Panc1 (cell line): ENCODE results near the gene PCGF1. TPM values are rescaled to one million over a fixed set of nuclear protein-coding genes. Genes with fewer than 3 reads are reported as not detected.

Experiments
- ATAC-seq: fragments of 200-7000 bp; cut with Tn5 transposase; 2 replicates; pipeline ENCODE4 v1.9.1; 2020; ENCODE audit warnings: mild to moderate bottlenecking, moderate library complexity
- BruUV-seq: library from RNA; stranded (reverse); fragments of 400-500 nt; replicated peaks from 2 replicates; lab custom pipeline; 2021; lab: Mats Ljungman, UMichigan
- CTCF ChIA-PET: fragments of 300-600 bp; sonication (Branson Sonifier 250); formaldehyde crosslinking; loops from one replicate; lab custom pipeline; 2022; ENCODE audit warnings: antibody characterized with exemption; lab: Charles Lee
- POLR2A ChIA-PET: fragments of 300-600 bp; sonication (Branson Sonifier 250); formaldehyde crosslinking; loops from one replicate; lab custom pipeline; 2022; ENCODE audit warnings: antibody characterized with exemption; lab: Charles Lee
- DNase-seq: peaks from one replicate; pipeline ENCODE4 v3.0.0-alpha.2; 2010; ENCODE audit warnings: low read depth, low spot score
- H3K27ac ChIP-seq: 2 replicates; pipeline ENCODE4 v1.5.1; 2011; ENCODE audit warnings: mild to moderate bottlenecking, low read length, inconsistent platforms
- H3K27me3 ChIP-seq: fragments of 200-500 bp; sonication (Bioruptor generic); 2 replicates; pipeline ENCODE4 v1.6.0; 2014; ENCODE audit warnings: low read length, inconsistent platforms; ENCODE audit not compliant: control insufficient read depth, insufficient read depth
- H3K36me3 ChIP-seq: fragments of 200-500 bp; sonication (Bioruptor generic); 2 replicates; pipeline ENCODE4 v1.5.1; 2014; ENCODE audit warnings: inconsistent platforms, mild to moderate bottlenecking, low read length, moderate library complexity; ENCODE audit not compliant: control insufficient read depth, insufficient read depth
- H3K4me1 ChIP-seq: 2 replicates; pipeline ENCODE4 v1.5.1; 2011; ENCODE audit warnings: inconsistent platforms, mild to moderate bottlenecking, low read length, moderate library complexity; ENCODE audit not compliant: control insufficient read depth, insufficient read depth
- H3K4me3 ChIP-seq, 2 experiments: 2 replicates each; pipeline ENCODE4 v1.5.1; 2011 to 2012; ENCODE audit warnings: low read depth in 2 of 2, low read length in 2 of 2, mild to moderate bottlenecking in 2 of 2, inconsistent platforms in 1 of 2, moderate library complexity in 1 of 2
- H3K9me3 ChIP-seq: fragments of 200-500 bp; sonication (Bioruptor generic); 2 replicates; pipeline ENCODE4 v1.5.1; 2014; ENCODE audit warnings: low read depth, mild to moderate bottlenecking, inconsistent platforms, low read length, moderate library complexity; ENCODE audit not compliant: control insufficient read depth, insufficient read depth
- CTCF ChIP-seq: fragments of 450-650 bp; IDR thresholded peaks from 2 replicates; pipeline ENCODE4 v1.5.1; 2017; ENCODE audit warnings: mild to moderate bottlenecking
- POLR2AphosphoS5 ChIP-seq: IDR thresholded peaks from 2 replicates; pipeline ENCODE4 v1.6.1; 2012; ENCODE audit warnings: mild to moderate bottlenecking, low read depth, low read length, moderate library complexity
- REST ChIP-seq, 2 experiments: IDR thresholded peaks; 2 replicates each; pipeline ENCODE4 v1.6.1; 2011 to 2012; ENCODE audit warnings: low read depth in 2 of 2, control low read depth in 1 of 2, low read length in 1 of 2, mild to moderate bottlenecking in 1 of 2, moderate library complexity in 1 of 2; ENCODE audit not compliant: insufficient read depth in 1 of 2
- SIN3A ChIP-seq: IDR thresholded peaks from 2 replicates; pipeline ENCODE4 v1.6.1; 2012; ENCODE audit warnings: low read depth, mild to moderate bottlenecking, low read length, moderate library complexity, borderline replicate concordance; ENCODE audit not compliant: insufficient read depth
- TCF7L2 ChIP-seq: IDR thresholded peaks from 2 replicates; pipeline ENCODE4 v1.6.1; 2011; ENCODE audit warnings: mild to moderate bottlenecking, low read depth, low read length, inconsistent platforms
- in situ Hi-C: cut with HindIII; loops from 2 replicates; pipeline ENCODE4 v1.10.0; 2016; ENCODE audit warnings: low sequenced_read_pairs, low pct_unique_long_range_greater_than_20kb
- intact Hi-C: fragments of 100-400 bp; cut with micrococcal nuclease; formaldehyde crosslinking; loops from one replicate; pipeline ENCODE4 v1.10.0; 2022; ENCODE audit not compliant: unreplicated experiment
- total RNA-seq: library from RNA; stranded (reverse); gene quantifications from one replicate; pipeline ENCODE4 v1.2.1, GENCODE V29; 2021; ENCODE audit not compliant: unreplicated experiment

Gene PCGF1
- total RNA-seq, 1 experiment from 2014 or later = 36.8 TPM

GRCh38 chr2:74556159-74556558 lies 48.7 kb upstream of the PCGF1 start:
- DNase-seq = no peak
- H3K27ac ChIP-seq = no peak overlapping the region
- H3K9me3 ChIP-seq = no peaks in the 10 kb centered on the region
- in situ Hi-C loops = no loop called here
- intact Hi-C loops = no loop called here
- peaks cover 11% of the 10 kb centered on the region; the same call in 1 of the 2 replicates for H3K4me1 ChIP-seq
- no peaks in the 10 kb centered on the region for H3K36me3 ChIP-seq
- no peak for TF ChIP-seq POLR2AphosphoS5
- no peak for TF ChIP-seq SIN3A
- no peak for TF ChIP-seq TCF7L2
- TF ChIP-seq CTCF = no peak
- no peak for TF ChIP-seq REST (IDR thresholded peaks at IDR 0.05; ENCODE audit: insufficient read depth in 1 of 2, low read depth in 2 of 2, low read length in 1 of 2)
- H3K27me3 ChIP-seq = no peaks in the 10 kb centered on the region
- POLR2A ChIA-PET = no interaction called here
- no peak for ATAC-seq
- BruUV-seq = no TSS peak
- CTCF ChIA-PET = no interaction called here
- no peak overlapping the region for H3K4me3 ChIP-seq

DNA sequence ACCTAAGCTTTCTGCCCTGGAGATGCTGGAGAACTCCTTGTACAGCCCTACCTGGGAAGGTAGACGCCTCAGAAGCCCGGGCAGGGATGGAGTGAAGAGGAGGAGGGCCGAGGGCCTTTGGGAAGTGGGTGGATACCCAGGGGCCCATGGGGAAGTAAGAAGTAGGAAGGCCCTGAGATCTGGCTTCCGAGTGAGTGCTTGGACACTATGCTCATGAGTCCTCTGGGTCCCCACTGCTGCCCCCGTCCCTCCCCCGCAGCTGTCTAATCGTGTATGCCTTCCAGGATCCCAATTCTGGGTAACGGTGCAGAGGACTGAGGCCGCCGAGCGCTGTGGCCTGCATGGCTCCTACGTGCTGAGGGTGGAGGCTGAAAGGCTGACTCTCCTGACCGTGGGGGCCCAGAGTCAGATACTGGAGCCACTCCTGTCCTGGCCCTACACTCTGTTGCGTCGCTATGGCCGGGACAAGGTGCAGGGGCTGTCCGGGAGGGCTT lies 48.2 kb upstream of the PCGF1 start:
- H3K4me3 ChIP-seq = no peak overlapping the region
- no TSS peak for BruUV-seq
- H3K36me3 ChIP-seq = no peaks in the 10 kb centered on the region
- no peaks in the 10 kb centered on the region for H3K9me3 ChIP-seq
- in situ Hi-C loops (no loop called here), intact Hi-C loops (no loop called here)
- ATAC-seq (no peak), DNase-seq (no peak)
- no peak overlapping the region for H3K27ac ChIP-seq
- ChIA-PET POLR2A (no interaction called here), CTCF (no interaction called here)
- no peaks in the 10 kb centered on the region for H3K27me3 ChIP-seq
- TF ChIP-seq REST (IDR thresholded peaks at IDR 0.05; ENCODE audit: insufficient read depth in 1 of 2, low read depth in 2 of 2, low read length in 1 of 2) (no peak), TCF7L2 (no peak), POLR2AphosphoS5 (no peak), CTCF (no peak), SIN3A (no peak)
- H3K4me1 ChIP-seq = peaks cover 11% of the 10 kb centered on the region; the same call in 1 of the 2 replicates
